Fibroblast of skin of right quadriceps (primary cell): ENCODE data around the gene POLE.

Source experiments
- DNase-seq: peaks from one replicate; pipeline ENCODE4 v3.0.0-alpha.2; 2013

POLE gene

DNA sequence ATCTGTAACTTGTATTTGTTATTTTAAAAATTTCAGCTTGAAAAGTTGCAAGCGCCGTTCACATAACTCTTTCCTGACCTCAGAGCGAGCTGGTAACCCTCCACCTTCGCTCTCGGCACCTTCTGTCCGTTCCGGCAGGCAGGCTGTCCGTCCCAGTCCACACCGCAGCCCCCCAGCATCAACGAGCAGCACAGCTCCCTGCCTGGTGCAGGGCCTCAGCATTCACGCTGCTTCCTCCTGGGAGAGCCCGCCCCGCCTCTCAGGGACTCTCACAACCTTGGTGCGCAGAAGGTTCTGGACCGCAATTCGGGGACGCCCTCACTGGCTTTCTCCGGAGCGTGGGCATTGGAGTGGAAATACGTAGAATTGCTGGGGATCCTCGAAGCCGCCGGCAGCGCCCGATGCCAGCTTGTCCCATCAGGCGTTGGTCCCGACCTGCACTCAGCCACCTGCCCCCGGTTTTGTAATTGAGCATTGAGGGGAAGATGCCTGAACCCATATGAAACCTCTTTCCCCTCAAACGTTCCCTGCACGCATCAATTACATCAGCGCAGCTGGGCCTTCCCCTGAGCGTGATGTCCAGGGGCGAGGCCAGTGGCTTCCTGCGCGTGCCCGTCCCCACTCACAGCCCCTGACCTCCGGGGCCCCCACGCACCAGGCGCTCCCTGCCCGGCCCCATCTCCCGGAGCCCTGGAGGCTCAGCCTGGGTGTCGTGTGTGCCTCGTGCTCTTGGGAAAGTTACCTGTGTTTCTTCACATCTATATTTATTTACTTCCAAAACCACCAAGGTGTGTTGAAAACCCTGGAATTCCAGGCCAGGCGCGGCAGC, 95.8 kb downstream of the POLE start:
- DNase-seq, result no peak

GRCh38 chr12:132588821-132589669, 98.1 kb downstream of the POLE start:
- no peak for DNase-seq

- DNase-seq, result no peak
Measured at GRCh38 chr12:132588319-132588718, 98.8 kb downstream of the POLE start.

DNA sequence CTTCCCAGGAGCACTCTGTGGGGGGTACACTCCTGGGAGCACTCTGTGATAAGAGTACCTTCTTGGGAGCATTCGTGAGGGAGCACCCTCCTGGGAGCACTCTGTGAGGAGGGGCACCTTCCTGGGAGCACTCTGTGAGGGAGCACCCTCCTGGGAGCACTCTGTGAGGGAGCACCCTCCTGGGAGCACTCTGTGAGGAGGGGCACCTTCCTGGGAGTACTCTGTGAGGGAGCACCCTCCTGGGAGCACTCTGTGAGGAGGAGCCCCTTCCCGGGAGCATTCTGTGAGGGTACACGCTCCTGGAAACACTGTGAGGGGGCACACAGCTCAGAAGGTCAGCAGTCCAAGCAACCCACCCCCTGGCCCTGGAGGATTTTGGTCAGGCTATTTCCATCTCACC, 99.4 kb downstream of the POLE start:
- no peak for DNase-seq

DNA sequence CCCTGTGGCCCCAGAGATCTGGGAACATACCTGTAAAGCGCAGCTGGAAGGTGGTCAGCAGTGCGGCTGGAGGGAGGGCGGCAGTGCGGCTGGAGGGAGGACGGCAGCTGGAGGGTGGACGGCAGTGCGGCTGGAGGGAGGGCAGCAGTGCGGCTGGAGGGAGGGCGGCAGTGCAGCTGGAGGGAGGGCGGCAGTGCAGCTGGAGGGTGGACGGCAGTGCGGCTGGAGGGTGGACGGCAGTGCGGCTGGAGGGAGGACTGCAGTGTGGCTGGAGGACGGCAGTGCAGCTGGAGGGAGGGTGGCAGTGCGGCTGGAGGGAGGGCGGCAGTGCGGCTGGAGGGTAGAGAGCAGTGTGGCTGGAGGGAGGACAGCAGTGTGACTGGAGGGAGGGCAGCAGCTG, 100.2 kb downstream of the POLE start:
- no peak for DNase-seq

DNA sequence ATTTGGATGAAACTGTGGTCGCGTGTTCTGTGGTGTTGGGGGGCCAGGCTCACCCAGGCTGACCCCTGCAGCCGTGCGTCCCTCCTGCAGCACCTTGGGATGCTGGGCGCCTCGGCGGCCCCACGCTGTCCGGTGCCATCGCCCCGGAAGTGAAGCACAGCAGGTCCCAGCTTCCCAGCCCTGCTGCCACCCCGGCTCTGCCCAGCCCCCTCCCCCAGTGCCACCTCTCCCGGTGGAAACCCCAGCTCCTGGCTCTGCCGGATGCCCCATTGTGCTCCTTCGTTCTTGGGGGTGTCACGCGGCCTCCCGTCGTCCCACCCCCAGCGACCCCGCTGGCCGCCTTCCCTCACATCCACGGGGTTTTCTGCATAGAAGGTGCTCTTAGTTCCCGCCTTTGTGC, 102.0 kb downstream of the POLE start:
- no peak for DNase-seq

DNA sequence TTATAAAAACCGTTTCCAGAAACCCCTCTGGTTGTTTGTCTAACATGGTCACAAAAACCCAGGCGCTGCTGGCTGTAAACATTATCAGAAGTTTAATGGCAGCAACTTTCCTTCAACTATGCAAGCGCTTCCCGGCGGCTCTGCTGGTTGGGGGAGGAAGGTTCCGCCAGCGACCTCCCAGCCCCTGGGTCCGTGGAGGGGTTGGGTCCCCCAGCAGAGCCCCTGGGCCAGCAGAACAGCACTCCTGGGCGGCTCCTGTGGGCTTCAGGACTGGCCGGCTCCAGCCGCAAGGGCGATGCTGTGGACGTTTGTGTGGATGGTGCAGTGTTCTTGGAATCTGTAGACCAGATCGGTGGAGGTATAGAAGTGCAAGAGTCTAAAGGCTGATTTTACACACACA, 102.7 kb downstream of the POLE start:
- DNase-seq, result no peak

DNA sequence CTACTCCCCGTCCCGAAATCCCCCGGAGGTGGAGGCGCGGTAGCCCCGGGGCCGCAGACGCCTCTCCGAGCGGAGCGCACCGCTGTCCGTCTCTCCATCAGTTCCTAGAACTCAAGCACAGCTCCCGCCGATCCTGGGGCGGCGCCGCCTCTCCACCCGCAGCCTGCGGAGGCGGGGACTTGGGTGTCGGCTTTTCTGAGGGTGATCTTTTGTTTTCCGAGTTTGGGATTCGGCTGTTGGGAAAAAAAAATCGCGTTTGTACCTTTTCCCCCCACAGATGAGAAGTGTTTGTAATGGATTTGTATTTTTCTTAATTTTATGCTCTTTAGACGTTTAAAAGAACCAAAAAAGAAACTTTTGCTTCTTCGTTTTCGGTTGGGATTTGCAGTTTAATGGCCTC, 103.4 kb downstream of the POLE start:
- DNase-seq, result no peak

DNA sequence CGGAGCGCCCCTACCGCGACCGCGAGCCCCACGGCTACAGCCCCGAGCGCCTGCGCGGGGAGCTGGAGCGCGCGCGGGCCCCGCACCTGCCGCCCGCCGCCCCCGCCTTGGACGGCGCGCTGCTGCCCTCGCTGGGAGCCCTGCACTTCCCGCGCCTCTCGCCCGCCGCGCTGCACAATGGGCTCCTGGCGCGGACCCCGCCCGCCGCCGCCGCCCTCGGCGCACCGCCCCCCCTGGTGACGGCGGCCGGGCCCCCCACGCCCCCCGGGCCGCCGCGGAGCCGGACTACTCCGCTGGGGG, 103.8 kb downstream of the POLE start:
- no peak for DNase-seq

DNA sequence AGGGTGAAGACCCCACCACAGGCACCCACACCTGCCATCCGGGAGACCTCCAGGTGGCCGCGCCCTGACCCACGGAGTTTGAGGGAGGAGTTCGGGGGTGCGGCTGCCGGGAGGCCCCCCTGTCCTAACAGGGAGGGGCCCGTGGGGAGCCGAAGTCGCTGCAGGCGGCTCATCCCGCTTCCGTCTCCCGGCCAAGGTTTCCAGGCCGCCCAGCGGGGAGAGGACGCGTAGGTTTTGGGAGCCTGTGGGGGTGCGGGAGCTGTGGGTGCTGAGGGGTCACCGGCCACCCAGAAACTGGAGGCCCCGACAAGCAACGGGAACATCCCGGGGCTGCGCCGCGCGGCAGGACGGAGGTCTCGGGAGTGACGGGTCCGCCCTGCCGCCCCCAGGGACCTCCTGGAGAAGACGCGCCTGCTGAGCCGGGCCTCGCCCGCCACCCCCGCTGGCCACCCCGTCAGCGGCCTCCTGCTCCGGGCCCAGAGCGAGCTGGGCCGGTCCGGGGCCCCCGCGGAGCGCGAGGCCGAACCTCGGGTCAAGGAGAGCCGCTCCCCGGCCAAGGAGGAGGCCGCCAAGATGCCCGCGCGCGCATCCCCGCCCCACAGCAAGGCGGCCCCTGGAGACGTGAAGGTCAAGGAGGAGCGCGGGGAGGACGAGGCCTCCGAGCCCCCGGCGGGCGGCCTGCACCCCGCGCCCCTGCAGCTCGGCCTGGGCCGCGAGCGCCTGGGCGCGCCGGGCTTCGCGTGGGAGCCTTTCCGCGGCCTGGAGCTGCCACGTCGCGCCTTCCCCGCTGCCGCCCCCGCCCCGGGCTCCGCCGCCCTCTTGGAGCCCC, 104.3 kb downstream of the POLE start:
- DNase-seq, result no peak

GRCh38 chr12:132582058-132582420, 105.1 kb downstream of the POLE start:
- DNase-seq, result no peak

GRCh38 chr12:132581348-132582057, 105.6 kb downstream of the POLE start:
- no peak for DNase-seq

DNA sequence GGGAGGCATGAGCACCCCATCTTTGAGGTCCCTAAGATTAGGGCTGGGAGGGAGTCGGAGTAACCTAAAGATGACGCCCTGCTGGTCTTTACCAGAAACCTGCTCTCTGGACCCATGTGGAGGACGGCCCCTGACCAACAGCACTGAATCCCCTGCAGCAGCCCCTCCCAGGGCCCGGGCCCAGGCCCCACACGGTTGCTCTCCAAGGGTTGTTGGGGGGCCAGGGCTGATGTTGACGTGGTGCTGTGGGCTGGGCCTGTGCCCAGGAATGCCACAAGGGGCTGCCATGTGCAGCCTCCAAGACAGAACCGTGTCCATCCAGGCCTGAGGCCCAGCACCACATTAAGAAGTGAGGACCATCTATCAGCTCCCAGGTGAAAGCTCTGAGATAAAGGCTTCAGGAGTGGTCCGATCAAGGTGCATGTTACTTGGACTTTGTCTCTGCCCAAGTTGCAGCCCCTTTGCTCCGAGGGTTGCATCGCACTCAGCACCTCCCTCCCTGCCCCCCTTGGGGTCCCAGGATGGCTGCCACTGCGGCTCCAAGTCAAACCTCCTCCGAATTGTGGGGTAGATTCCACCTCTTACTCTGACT, 106.3 kb downstream of the POLE start:
- DNase-seq, result no peak

GRCh38 chr12:132579744-132580143, 107.4 kb downstream of the POLE start:
- no peak for DNase-seq

DNA sequence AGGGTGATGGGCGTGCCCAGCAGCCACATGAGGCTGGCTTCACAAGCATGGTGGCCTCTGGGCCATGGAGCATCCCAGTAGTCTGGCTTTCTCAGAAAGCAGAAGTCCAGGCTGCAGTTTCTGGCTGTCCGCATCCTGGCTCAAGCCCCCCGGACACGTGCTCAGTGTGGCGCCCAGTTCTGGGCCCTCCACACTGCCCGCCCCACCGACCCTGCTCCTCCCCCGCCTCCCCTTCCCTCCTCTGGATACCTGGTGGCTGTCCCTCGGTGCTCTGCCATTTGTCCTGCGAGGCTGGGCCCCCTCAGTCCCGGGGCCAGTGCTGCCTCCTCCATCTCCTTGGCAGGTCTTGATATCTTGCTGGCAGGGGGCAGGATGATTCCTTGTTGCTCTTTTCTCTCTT, 108.3 kb downstream of the POLE start:
- no peak for DNase-seq

DNA sequence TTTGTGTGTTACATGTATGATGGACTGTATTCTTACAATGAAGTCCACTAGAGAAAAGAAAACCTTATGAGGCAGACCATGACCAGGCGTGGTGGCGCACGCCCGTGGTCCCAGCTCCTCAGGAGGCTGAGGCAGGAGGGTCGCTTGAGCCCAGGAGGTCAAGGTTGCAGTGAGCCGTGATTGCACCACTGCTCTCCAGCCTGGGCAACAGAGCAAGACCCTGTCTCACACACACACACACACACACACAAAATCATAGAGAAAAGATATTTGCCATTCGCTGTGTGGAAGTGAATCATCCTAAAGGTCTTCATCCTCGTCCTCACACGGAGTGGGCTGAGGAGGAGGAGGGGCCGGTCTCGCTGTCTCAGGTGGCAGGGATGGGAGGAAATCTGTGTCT, 109.0 kb downstream of the POLE start:
- no peak for DNase-seq

- no peak for DNase-seq
Measured at GRCh38 chr12:132577191-132577920, 109.8 kb downstream of the POLE start.

DNA sequence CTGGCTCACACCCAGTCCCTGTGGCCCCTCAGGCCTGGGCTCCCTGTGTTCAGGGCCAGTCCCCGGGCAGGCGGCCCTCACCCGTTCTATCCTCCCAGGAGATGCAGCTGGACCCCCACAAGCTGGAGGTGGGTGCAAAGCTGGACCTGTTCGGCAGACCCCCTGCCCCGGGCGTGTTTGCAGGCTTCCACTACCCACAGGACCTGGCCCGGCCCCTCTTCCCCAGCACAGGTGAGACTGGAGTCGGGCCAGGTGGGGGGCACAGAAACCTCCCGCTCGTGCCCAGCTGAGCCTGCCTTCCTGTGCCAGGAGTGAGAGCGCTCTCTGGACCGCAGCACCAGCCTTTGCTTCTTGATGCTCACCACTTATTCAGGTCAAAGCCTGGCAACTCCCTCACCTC, 110.4 kb downstream of the POLE start:
- no peak for DNase-seq

- DNase-seq, result no peak
Measured at GRCh38 chr12:132575661-132576060, 111.5 kb downstream of the POLE start.

- DNase-seq, result no peak
Measured at GRCh38 chr12:132574271-132574996, 112.7 kb downstream of the POLE start.
